GM18499 (cell line): ENCODE results near the gene SEPSECS.
"Not testable (repeated sequence)": the region's sequence is repeated elsewhere in the genome, so short reads cannot be mapped to it uniquely, and the experiment has no call there.

Experiments
- ATAC-seq: cut with Tn5 transposase; IDR thresholded peaks from one replicate; pipeline ENCODE4 v1.9.1; 2021; ENCODE audit warnings: moderate number of reproducible peaks; ENCODE audit not compliant: insufficient read depth, unreplicated experiment

The SEPSECS gene

GRCh38 chr4:25089051-25089763 is 71.0 kb downstream of the SEPSECS start:
- ATAC-seq: no peak

GRCh38 chr4:25088093-25088952 is 71.9 kb downstream of the SEPSECS start:
- no peak for ATAC-seq

GRCh38 chr4:25085671-25086070 is 74.6 kb downstream of the SEPSECS start:
- no peak for ATAC-seq

- not testable (repeated sequence) for ATAC-seq
Measured at GRCh38 chr4:25083441-25083840, 76.8 kb downstream of the SEPSECS start.

- ATAC-seq: no peak
Measured at GRCh38 chr4:25081866-25082471, 78.3 kb downstream of the SEPSECS start.

- no peak for ATAC-seq
Measured at GRCh38 chr4:25080571-25080970, 79.7 kb downstream of the SEPSECS start.

GRCh38 chr4:25078523-25078922 is 81.7 kb downstream of the SEPSECS start:
- ATAC-seq: no peak

- ATAC-seq: no peak
Measured at GRCh38 chr4:25076625-25077398, 83.4 kb downstream of the SEPSECS start.

GRCh38 chr4:25075851-25076250 is 84.4 kb downstream of the SEPSECS start:
- no peak for ATAC-seq

- no peak for ATAC-seq
Measured at GRCh38 chr4:25075129-25075528, 85.1 kb downstream of the SEPSECS start.

GRCh38 chr4:25070545-25070944 is 89.7 kb downstream of the SEPSECS start:
- ATAC-seq: no peak
